Measurements from ENCODE around the gene ATP6V1G2.

DNA sequence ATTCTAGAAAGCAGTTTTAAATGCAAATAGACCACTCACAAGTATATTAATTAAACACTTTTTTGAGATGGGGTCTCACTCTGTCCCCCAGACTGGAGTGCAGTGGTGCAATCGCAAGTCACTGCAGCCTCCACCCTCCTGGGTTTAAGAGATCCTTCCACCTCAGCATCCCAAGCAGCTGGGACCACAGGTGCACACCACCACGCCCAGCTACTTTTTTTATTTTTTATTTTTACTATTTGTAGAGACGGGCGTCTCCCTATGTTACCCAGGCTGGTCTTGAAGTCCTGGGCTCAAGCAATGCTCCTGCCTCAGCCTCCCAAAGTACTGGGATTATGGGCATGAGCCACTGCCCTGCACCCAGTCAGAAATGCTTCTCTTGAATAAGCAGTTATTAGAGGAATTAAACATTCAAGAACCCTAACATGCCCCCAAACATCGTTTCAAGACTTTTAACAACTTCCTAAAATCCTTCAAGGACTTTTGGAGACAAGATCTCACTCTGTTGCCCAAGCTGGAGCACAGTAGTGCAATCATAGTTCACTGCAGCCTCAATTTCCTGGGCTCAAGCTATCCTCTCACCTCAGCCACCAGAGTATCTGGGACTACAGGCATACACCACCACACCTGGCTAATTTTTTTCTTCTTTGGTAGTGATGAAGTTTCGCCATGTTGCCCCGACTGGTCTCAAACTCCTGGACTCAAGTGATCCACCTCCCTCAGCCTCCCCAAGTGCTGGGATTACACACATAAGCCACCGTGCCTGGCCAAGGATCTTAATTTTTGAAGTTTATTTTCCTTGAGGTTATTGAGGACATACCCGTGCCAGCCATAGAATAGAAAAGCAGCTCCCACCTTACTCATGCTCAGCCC, 14.4 kb downstream of the ATP6V1G2 start:
- TF ChIP-seq, protein P1, sequence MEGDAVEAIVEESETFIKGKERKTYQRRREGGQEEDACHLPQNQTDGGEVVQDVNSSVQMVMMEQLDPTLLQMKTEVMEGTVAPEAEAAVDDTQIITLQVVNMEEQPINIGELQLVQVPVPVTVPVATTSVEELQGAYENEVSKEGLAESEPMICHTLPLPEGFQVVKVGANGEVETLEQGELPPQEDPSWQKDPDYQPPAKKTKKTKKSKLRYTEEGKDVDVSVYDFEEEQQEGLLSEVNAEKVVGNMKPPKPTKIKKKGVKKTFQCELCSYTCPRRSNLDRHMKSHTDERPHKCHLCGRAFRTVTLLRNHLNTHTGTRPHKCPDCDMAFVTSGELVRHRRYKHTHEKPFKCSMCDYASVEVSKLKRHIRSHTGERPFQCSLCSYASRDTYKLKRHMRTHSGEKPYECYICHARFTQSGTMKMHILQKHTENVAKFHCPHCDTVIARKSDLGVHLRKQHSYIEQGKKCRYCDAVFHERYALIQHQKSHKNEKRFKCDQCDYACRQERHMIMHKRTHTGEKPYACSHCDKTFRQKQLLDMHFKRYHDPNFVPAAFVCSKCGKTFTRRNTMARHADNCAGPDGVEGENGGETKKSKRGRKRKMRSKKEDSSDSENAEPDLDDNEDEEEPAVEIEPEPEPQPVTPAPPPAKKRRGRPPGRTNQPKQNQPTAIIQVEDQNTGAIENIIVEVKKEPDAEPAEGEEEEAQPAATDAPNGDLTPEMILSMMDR (IDR thresholded peaks at IDR 0.05) = no peak
- TF ChIP-seq POLR2A (IDR thresholded peaks at IDR 0.05) = no peak
